Vagina (tissue), 2 donors: Measurements from ENCODE around the gene TBC1D32.

Source experiments
- CTCF ChIP-seq, 3 experiments: fragments of 450-650 bp in 2 of 3; fragments of 200-600 bp in 1 of 3; sonication (generic) in 1 of 3; IDR thresholded peaks; one replicate each; pipeline ENCODE4 v1.5.1; 2017 to 2019; ENCODE audit warnings: antibody characterized with exemption in 3 of 3, mild to moderate bottlenecking in 2 of 3, moderate library complexity in 2 of 3
- POLR2A ChIP-seq, 2 donors: fragments of 450-650 bp; IDR thresholded peaks; one replicate each; pipeline ENCODE4 v1.6.1; 2017; ENCODE audit warnings: antibody characterized with exemption in 2 of 2, mild to moderate bottlenecking in 2 of 2, moderate library complexity in 2 of 2
- POLR2AphosphoS5 ChIP-seq, 2 donors: sonication (generic); formaldehyde crosslinking; IDR thresholded peaks; one replicate each; pipeline ENCODE4 v1.9.0; 2017; ENCODE audit warnings: antibody characterized with exemption in 2 of 2, mild to moderate bottlenecking in 2 of 2, low read depth in 1 of 2; ENCODE audit not compliant: insufficient read depth in 1 of 2

- TF ChIP-seq CTCF (IDR thresholded peaks at IDR 0.05), result peak in 2 of 3 experiments; percentile 11 to 32
- no peak for TF ChIP-seq POLR2AphosphoS5 (IDR thresholded peaks at IDR 0.05; ENCODE audit: insufficient read depth in 1 of 2, low read depth in 1 of 2)
- no peak for TF ChIP-seq POLR2A (IDR thresholded peaks at IDR 0.05)
Measured at GRCh38 chr6:121319112-121319553, 15.1 kb downstream of the TBC1D32 start.
